Suppressor macrophage (primary cell): ENCODE results near the gene ROGDI.
"Not testable (repeated sequence)": the region's sequence is repeated elsewhere in the genome, so short reads cannot be mapped to it uniquely, and the experiment has no call there.

Source experiments
- DNase-seq, 4 experiments: peaks; one replicate each; pipeline ENCODE4 v3.0.0-alpha.2; 2020 to 2022

Gene ROGDI

DNA sequence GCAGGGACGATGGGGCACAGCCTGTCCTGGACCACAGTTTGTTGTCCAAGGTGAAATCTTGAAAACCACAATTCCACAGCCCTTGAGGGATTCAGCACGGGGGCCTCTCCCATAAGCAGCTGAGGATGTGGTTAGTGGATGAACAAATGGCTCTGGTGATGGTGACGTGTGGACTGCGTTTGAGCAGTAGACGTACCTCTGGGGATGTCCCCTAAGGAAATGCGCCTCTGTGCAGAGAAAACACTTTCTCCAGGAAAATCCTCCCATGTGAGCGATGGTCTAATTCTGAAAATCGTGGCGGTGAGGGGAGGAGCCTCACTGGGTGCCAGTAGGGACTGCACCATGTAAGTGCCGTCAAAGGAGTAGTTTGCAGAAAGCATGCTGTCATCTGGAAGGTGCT is 11.6 kb downstream of the ROGDI start:
- no peak for DNase-seq

DNA sequence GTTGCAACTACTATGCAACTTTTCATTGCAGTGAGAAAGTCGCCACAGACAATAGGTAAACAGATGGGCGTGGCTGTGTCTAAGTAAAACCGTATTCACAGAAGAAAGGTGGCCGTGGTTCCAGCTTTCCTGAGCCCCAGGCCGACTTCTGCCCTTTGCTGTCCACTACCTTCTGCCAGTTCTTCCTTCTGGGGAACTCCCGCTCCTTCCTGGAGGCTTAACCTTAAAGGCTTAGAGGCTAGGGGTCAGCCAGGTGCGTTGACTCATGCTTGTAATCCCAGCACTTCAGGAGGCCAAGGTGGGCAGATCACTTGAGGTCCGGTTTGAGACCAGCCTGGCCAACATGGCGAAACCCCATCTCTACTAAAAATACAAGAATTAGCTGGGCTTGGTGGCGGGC is 12.2 kb downstream of the ROGDI start:
- DNase-seq = no peak

DNA sequence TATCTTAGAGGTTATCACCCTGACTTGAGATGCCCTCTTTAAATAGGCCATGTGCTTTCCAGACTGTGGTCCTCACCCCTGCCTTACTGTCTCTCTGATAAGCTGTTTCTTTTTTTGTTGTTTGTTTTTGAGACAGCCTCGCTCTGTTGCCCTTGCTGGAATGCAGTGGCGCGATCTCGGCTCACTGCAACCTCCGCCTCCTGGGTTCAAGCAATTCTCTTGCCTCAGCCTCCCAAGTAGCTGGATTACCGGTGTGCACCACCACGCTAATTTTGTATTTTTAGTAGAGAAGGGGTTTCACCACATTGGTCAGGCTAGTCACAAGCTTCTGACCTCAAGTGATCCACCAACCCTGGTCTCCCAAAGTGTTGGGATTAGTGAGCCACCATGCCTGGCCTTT is 13.5 kb downstream of the ROGDI start:
- DNase-seq = no peak

- no peak for DNase-seq
Measured at GRCh38 chr16:4788489-4788889, 13.9 kb downstream of the ROGDI start.

- DNase-seq = no peak
Measured at GRCh38 chr16:4787627-4788482, 14.6 kb downstream of the ROGDI start, which contains the start of gene SEPTIN12. Gene SEPTIN12 (minus strand): TSS chr16:4788345. CDS start chr16:4787645, 700 bp downstream.

DNA sequence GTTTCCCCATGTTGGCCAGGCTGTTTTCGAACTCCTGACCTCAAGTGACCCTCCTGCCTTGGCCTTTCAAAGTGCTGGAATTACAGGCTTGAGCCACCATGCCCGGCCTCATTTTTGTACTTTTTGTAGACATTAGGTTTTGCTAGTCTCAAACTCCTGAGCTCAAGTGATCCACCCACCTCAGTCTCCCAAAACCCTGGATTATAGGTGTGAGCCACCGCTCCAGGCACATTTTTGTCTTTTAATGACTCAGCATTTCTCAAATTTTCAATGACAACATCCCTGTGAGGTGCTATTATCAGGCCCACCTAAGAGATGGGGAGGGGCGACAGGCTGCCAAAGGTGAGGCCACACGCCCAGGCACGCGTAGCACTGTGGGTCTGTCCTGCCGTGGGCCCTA is 15.4 kb downstream of the ROGDI start:
- no peak for DNase-seq

DNA sequence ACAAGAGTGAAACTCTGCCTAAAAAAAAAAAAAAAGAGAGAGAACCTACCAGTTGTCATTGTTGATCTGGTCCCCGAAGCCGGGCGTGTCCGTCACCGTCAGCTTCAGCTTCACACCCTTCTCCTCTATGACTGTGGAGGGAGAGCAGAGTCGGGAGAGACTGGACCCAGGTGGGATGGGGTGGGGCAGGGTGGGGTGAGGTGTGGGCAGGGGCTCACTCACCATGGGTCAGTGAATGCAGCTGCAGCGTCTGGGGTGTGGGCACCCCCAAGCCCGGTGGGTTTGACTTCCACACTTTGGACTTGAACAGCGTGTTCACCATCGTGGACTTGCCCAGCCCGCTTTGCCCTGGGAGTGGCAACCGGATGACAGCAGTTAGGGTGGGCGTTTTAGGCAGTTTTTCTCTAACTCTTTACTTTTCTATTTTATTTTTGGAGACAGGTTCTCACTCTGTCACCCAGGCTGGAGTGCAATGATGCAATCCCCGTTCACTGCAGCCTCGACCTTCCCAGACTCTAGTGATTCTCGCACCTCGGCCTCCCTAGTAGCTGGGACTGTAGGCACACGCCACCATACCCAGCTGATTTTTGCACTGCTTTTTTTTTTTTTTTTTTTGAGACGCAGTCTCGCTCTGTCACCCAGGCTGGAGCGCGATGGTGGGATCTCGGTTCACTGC is 16.5 kb downstream of the ROGDI start:
- no peak for DNase-seq

DNA sequence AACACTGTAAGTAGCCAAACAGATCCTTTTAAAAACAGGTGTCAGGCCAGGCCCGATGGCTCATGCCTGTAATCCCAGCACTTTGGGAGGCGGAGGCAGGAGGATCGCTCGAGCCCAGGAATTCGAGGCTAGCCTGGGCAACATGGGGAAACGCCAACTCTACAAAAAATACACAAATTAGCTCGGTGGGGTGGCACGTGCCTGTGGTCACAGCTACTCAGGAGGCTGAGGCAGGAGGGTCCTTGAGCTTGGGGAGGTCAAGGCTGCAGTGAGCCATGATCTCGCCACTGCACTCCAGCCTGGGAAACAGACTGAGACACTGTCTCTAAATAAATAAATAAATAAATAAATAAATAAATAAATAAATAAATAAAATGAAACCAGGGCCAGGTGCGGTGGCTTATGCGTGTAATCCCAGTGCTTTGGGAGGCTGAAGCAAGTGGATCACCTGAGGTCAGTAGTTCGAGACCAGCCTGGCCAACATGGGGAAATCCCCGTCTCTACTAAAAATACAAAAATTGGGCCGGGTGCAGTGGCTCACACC is 17.9 kb downstream of the ROGDI start:
- not testable (repeated sequence) for DNase-seq

DNA sequence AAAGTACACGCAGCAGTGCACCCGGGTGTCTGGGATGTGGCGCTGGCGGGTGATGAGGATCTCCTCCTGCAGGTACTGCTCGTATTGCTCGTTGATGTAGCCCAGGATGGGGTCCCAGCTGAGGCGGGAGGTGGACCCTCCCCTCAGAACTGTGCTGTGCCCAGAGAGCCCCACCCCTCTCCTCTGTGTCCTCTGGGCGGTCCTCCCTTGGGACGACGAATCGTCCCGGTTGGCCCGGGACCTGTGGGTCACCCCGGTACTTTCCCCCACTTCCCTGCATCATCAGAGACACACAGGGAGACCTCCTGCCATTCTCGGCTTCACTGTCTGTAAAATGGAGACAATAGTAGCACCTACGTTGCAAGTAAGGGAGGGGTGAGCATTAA is 18.5 kb downstream of the ROGDI start:
- no peak for DNase-seq

- no peak for DNase-seq
Measured at GRCh38 chr16:4783251-4783950, 19.0 kb downstream of the ROGDI start.

DNA sequence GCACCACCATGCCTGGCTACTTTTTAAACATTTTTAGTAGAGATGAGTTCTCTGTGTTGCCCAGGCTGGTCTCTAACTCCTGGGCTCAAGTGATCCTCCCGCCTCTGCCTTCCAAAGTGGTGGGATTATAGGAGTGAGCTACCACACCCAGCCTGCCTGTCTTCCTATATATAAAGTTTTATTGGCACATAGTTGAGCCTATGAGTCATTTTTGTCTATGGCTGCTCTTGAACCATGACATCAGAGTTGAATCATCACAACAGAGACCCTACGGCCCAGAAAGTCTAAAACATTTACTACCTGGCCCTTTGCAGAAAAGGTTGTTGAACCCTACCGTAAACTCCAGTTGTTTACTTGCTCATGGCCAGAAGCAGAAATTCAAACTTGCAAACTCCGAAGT is 22.2 kb downstream of the ROGDI start:
- peak in 1 of 4 experiments; percentile 4 for DNase-seq

GRCh38 chr16:4778050-4778392 is 24.4 kb downstream of the ROGDI start:
- DNase-seq = no peak

- no peak for DNase-seq
Measured at GRCh38 chr16:4777339-4778049, 24.9 kb downstream of the ROGDI start.

- no peak for DNase-seq
Measured at GRCh38 chr16:4776141-4776705, 26.2 kb downstream of the ROGDI start.

DNA sequence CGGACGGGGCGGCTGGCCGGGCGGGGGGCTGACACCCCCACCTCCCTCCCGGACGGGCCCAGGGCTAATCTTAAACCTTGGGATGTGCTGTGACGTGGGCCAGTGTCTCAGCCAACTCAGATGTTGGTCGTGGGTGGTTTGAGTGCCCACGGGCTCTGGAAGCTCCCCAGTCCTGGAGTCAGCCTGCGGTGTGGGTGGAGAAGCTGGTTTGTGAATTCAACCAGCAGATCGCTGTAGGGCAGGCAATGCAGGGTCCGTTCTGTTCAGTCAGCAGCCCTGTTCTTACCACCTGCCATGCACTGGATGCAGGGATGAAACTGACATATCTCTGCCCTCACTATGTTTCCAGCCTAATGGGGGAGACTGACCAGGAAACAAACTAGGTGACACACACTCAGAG is 27.4 kb downstream of the ROGDI start:
- no peak for DNase-seq

GRCh38 chr16:4772351-4772750 is 30.1 kb downstream of the ROGDI start:
- DNase-seq = no peak

DNA sequence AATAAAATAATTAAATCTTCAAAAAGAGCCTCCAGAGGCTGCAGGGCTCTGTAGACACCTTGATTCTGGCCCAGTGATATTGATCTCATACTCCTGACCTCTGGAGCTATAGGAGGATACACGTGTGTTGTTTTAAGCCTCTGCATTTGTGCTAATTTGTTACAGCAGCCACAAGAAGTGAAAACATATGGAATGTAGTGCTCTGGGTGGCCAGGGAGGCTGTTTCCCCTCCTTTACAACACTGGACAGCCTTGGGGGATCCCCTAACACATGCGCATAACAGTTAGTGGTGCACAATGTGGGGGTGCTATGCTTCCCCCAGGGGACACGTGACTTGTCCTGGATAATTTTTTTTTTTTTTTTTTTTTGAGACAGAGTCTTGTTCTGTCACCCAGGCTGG is 30.8 kb downstream of the ROGDI start:
- no peak for DNase-seq

DNA sequence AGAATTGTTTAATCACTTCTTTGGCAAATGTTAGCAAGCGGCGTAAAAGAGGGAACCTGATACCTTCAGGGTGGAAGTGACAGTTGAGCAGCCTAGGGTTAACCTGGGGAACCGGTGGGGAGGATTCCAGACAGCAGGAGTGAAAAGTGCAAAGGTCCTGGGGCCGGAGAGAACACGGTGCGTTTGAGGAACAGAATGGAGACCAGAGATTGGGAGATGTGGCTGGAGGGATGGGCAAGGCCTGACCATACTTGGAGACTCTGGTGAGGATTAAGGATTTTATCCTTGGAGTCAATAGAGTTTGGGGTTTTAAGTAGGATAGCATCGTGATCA is 33.2 kb downstream of the ROGDI start:
- no peak for DNase-seq

GRCh38 chr16:4768549-4769305 is 33.7 kb downstream of the ROGDI start:
- peak; percentile 97 to 99 (median 98) for DNase-seq

DNA sequence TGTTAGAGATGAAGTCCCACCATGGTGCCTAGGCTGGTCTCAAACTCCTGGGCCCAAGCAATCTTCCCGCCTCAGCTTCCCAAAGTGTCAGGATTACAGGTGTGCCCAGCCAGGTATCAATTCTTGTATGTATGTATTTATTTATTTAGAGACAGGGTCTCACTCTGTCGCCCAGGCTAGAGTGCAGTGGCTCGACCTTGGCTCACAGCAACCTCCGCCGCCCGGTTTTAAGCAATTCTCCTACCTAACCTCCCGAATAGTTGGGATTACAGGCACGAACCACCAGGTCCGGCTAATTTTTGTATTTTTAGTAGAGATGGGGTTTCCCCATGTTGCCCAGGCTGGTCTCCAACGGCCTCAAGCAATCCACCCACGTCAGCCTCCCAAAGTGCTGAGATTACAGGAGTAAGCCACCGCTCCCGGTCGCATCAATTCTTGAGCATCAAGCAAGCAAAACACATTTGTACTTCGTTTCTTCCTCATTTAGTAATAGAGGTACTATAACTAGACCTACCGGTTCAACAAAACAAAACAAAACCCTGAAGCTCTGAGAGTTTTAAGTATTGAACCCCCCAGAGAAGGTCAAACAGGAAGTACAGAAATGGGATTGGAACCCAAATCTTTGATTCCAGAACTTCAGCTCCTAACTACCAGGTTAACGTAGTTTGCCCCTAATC is 34.4 kb downstream of the ROGDI start:
- peak; percentile 53 to 75 (median 64) for DNase-seq
